ENCODE results near the gene DUSP22.
"Not testable (repeated sequence)": the region's sequence is repeated elsewhere in the genome, so short reads cannot be mapped to it uniquely, and the experiment has no call there.

DUSP22 gene

GRCh38 chr6:279341-280029, 12.8 kb upstream of the DUSP22 start:
- DNase-seq = no peak

GRCh38 chr6:280775-281468, 11.4 kb upstream of the DUSP22 start:
- no peak for DNase-seq

GRCh38 chr6:281469-282103, 10.7 kb upstream of the DUSP22 start:
- DNase-seq = no peak

GRCh38 chr6:282177-282866, 10.0 kb upstream of the DUSP22 start:
- no peak for DNase-seq

- DNase-seq = no peak
Measured at GRCh38 chr6:282867-283416, 9.3 kb upstream of the DUSP22 start.

GRCh38 chr6:284486-284885, 7.8 kb upstream of the DUSP22 start:
- DNase-seq = no peak

- DNase-seq = no peak
Measured at GRCh38 chr6:285030-285771, 7.1 kb upstream of the DUSP22 start.

- DNase-seq = not testable (repeated sequence)
Measured at GRCh38 chr6:285902-286301, 6.4 kb upstream of the DUSP22 start.

GRCh38 chr6:286681-287488, 5.4 kb upstream of the DUSP22 start:
- DNase-seq = no peak

- no peak for DNase-seq
Measured at GRCh38 chr6:287489-287860, 4.8 kb upstream of the DUSP22 start.

- no peak for DNase-seq
Measured at GRCh38 chr6:288866-289265, 3.4 kb upstream of the DUSP22 start.

- no peak for DNase-seq
Measured at GRCh38 chr6:290111-290922, 2.0 kb upstream of the DUSP22 start.

- no peak for DNase-seq
Measured at GRCh38 chr6:291204-291696, 1.0 kb upstream of the DUSP22 start.

GRCh38 chr6:292506-293192, 362 bp downstream of the DUSP22 start:
- DNase-seq = no peak

GRCh38 chr6:293193-294174, 1.2 kb downstream of the DUSP22 start:
- DNase-seq = no peak

GRCh38 chr6:294656-295565, 2.6 kb downstream of the DUSP22 start:
- DNase-seq = no peak
